Gastrocnemius medialis (tissue), 4 donors: ENCODE data around the gene RFWD3.

ENCODE experiments used
- POLR2A ChIP-seq, 2 donors: fragments of 450-650 bp; IDR thresholded peaks; one replicate each; pipeline ENCODE4 v1.6.1; 2017; ENCODE audit warnings: antibody characterized with exemption in 2 of 2, mild to moderate bottlenecking in 2 of 2, moderate library complexity in 2 of 2
- TF ChIP-seq, protein P1 (sequence below), 5 experiments: fragments of 450-650 bp in 3 of 5; fragments of 200-600 bp in 2 of 5; sonication (generic) in 2 of 5; IDR thresholded peaks in 4 of 5; conservative IDR thresholded peaks in 1 of 5; 1 replicate in 4 of 5; 2 replicates in 1 of 5; pipeline ENCODE4 v1.5.1; 2016 to 2019; ENCODE audit warnings: antibody characterized with exemption in 5 of 5, mild to moderate bottlenecking in 3 of 5, moderate library complexity in 3 of 5

DNA sequence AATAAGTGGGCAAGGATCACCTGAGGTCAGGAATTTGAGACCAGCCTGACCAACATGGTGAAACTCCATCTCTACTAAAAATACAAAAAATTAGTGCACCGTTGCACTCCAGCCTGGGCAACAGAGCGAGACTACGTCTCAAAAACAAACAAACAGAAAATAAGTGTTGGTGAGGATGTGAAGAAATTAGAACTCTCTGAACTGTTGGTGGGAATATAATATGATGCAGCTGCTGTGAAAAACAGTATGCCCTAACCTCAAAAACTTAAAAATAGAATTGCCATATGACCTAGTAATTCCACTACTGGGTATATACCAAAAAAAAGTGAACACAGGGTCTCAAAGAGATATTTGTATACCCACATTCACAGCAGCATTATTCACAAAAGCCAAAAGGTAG is 85.8 kb downstream of the RFWD3 start:
- TF ChIP-seq, protein P1, sequence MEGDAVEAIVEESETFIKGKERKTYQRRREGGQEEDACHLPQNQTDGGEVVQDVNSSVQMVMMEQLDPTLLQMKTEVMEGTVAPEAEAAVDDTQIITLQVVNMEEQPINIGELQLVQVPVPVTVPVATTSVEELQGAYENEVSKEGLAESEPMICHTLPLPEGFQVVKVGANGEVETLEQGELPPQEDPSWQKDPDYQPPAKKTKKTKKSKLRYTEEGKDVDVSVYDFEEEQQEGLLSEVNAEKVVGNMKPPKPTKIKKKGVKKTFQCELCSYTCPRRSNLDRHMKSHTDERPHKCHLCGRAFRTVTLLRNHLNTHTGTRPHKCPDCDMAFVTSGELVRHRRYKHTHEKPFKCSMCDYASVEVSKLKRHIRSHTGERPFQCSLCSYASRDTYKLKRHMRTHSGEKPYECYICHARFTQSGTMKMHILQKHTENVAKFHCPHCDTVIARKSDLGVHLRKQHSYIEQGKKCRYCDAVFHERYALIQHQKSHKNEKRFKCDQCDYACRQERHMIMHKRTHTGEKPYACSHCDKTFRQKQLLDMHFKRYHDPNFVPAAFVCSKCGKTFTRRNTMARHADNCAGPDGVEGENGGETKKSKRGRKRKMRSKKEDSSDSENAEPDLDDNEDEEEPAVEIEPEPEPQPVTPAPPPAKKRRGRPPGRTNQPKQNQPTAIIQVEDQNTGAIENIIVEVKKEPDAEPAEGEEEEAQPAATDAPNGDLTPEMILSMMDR (IDR thresholded peaks at IDR 0.05 in 4 of 5, conservative IDR thresholded peaks at IDR 0.05 in 1 of 5), result no peak
- no peak for TF ChIP-seq POLR2A (IDR thresholded peaks at IDR 0.05)
